Vagina (tissue), 2 donors: ENCODE data around the gene MAML3.

ENCODE experiments used
- POLR2A ChIP-seq, 2 donors: fragments of 450-650 bp; IDR thresholded peaks; one replicate each; pipeline ENCODE4 v1.6.1; 2017; ENCODE audit warnings: antibody characterized with exemption in 2 of 2, mild to moderate bottlenecking in 2 of 2, moderate library complexity in 2 of 2
- POLR2AphosphoS5 ChIP-seq, 2 donors: sonication (generic); formaldehyde crosslinking; IDR thresholded peaks; one replicate each; pipeline ENCODE4 v1.9.0; 2017; ENCODE audit warnings: antibody characterized with exemption in 2 of 2, mild to moderate bottlenecking in 2 of 2, low read depth in 1 of 2; ENCODE audit not compliant: insufficient read depth in 1 of 2
- TF ChIP-seq, protein P1 (sequence below), 3 experiments: fragments of 450-650 bp in 2 of 3; fragments of 200-600 bp in 1 of 3; sonication (generic) in 1 of 3; IDR thresholded peaks; one replicate each; pipeline ENCODE4 v1.5.1; 2017 to 2019; ENCODE audit warnings: antibody characterized with exemption in 3 of 3, mild to moderate bottlenecking in 2 of 3, moderate library complexity in 2 of 3

DNA sequence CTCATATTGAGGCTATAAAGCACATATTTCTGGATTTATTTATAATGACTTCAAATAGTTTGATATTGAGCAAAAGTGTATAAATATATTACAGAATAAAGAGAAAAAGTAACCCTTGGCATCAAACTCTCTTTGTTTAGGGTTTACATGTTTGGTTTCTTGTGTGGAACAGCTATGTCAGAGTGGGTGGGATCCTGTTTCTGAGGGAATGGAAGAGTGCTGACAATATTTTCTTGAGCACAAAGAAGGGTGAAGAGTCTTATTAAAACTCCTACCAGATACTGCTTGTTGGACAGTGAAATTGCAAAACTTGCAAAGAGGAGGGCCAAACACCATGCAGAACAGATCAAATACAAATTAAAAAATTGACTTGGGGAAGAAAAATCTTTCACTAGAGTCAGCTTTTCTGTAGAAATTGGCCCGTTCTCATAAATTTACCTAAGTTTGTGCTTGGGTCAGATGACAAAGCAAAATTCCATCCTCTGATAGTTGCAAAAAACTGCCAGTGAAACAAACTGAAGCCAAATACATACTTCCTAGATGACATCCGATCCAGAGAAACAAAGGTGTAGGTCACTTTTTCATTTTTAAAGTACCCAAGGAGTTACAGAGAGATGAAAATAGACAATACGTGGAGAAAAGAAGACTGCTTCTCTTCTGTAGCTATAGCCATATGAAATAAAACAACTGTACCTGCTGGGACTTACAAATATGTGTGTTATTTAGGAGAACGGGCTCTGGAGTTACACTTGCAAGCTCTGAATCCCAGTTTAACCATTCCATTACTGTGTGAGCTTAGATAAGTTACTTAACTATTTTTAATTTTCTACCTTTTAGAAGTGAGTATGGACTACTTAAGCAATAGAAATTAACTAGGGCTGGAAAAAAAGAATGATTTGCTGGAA lies 133.3 kb downstream of the MAML3 start:
- TF ChIP-seq, protein P1, sequence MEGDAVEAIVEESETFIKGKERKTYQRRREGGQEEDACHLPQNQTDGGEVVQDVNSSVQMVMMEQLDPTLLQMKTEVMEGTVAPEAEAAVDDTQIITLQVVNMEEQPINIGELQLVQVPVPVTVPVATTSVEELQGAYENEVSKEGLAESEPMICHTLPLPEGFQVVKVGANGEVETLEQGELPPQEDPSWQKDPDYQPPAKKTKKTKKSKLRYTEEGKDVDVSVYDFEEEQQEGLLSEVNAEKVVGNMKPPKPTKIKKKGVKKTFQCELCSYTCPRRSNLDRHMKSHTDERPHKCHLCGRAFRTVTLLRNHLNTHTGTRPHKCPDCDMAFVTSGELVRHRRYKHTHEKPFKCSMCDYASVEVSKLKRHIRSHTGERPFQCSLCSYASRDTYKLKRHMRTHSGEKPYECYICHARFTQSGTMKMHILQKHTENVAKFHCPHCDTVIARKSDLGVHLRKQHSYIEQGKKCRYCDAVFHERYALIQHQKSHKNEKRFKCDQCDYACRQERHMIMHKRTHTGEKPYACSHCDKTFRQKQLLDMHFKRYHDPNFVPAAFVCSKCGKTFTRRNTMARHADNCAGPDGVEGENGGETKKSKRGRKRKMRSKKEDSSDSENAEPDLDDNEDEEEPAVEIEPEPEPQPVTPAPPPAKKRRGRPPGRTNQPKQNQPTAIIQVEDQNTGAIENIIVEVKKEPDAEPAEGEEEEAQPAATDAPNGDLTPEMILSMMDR (IDR thresholded peaks at IDR 0.05) = no peak
- TF ChIP-seq POLR2A (IDR thresholded peaks at IDR 0.05) = no peak
- TF ChIP-seq POLR2AphosphoS5 (IDR thresholded peaks at IDR 0.05; ENCODE audit: insufficient read depth in 1 of 2, low read depth in 1 of 2) = no peak
